ENCODE results near the gene TRPV6.

Gene TRPV6

DNA sequence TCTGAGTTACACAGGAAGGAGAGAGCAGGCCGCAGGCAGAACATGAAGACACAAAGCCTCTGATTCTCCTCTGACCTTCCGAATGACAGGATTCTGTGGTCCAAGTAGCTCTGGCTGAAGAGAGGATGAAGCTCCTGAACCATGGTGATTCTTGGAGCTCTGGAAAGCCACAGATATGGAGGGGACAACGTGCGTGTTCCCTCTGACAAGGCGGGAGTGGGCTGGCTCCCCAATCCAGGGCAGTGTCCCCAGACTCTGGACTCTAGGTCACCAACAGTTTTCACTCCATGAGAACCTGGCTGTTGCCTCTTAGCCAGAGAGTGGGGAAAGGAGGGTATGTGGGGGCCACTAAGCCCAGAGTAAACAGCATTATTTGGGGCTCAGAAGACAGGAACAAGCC is 7.4 kb upstream of the TRPV6 start:
- Histone ChIP-seq H3K27ac (ENCODE audit: low read length) (no peak overlapping the region), H3K36me3 (ENCODE audit: insufficient read depth, low read depth, low read length) (no peaks in the 10 kb centered on the region)

DNA sequence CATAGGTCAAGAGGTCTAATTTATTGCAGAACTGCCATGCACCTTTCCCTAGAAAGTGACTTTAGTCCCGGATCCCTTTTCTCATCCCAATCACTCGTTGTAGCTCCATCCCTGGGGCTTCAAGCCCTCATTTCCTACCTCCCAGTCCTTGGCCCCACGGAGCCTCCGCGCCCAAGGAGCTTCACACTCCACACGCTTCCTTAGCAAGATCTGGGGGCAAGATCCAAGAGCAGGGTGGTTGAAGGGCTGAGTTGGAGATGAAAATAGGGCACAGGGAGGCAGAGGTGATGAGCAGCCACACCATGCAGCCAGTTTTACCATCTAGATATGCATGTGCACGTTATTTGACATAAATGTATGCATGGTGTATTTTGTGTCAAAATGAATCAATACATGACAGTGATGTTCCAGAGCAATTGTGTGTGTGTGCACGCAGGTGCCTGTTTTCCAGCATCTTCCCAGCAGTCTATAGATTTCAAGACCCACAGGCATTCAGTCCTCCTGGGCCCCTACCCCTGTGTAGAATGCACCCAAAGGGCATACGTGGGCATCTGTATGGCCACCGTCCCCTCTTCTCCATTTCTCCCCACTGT is 6.0 kb upstream of the TRPV6 start:
- Histone ChIP-seq H3K4me1 (ENCODE audit: insufficient read depth, low read length) (no peaks in the 10 kb centered on the region), H3K9ac (ENCODE audit: low read depth, low read length) (no peak overlapping the region), H3K27me3 (ENCODE audit: insufficient read depth, low read length) (no peaks in the 10 kb centered on the region), H3K4me3 (ENCODE audit: low read length) (no peak overlapping the region), H3K9me3 (ENCODE audit: insufficient read depth, low read depth, low read length) (no peaks in the 10 kb centered on the region), H3K36me3 (ENCODE audit: insufficient read depth, low read depth, low read length) (no peaks in the 10 kb centered on the region), H3K27ac (ENCODE audit: low read length) (no peak overlapping the region)

More for the DNA sequence above, 7.4 kb upstream of the TRPV6 start:
- no peak overlapping the region for H3K4me3 ChIP-seq (ENCODE audit: low read length)
- no peaks in the 10 kb centered on the region for H3K27me3 ChIP-seq (ENCODE audit: insufficient read depth, low read length)
- H3K4me1 ChIP-seq (ENCODE audit: insufficient read depth, low read length) = no peaks in the 10 kb centered on the region
- H3K9ac ChIP-seq (ENCODE audit: low read depth, low read length) = no peak overlapping the region
- no peaks in the 10 kb centered on the region for H3K9me3 ChIP-seq (ENCODE audit: insufficient read depth, low read depth, low read length)

DNA sequence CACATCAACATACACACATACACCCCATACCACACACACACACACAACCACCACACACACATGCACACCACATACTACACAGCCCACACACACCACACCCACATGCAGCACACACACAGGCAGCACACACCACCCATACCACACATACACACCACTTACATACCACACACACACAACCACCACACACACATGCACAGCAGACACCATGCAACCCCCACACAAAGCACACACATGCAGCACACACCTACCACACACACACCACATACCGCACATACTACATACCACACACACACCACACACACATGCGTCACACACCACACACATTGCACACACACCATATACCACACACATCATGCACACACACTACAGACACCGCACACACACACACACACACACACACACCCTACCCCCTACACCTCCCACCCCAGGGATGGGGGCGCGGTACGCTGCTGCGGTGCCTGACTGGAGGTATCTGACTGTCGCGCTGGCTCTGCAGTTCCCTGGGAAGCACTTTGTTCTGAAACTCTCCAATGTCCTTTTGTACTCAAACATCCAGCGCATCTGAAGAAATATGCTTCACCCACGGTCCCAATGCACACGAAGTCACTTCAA is 5.4 kb upstream of the TRPV6 start:
- Histone ChIP-seq H3K27ac (ENCODE audit: low read length) (no peak overlapping the region), H3K9ac (ENCODE audit: low read depth, low read length) (no peak overlapping the region), H3K4me1 (ENCODE audit: insufficient read depth, low read length) (no peaks in the 10 kb centered on the region)

DNA sequence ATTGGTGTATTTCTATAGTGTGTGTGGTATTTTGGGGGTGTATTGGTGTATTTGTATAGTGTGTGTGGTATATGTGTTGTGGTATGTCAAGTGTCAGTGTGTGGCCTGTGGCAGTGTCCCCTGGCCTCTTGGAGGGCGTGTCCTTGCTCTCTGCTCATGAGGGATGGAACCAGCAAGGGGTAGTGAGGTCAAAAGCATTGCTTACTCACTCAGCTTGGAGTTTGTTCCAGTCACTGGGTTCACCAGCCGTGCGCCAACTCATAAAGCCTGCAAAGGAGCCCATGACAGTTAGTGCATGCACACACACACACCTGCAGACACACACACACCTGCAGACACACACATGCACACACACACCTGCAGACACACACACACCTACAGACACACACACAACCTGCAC is 4.3 kb upstream of the TRPV6 start:
- Histone ChIP-seq H3K36me3 (ENCODE audit: insufficient read depth, low read depth, low read length) (no peaks in the 10 kb centered on the region), H3K9me3 (ENCODE audit: insufficient read depth, low read depth, low read length) (no peaks in the 10 kb centered on the region), H3K4me1 (ENCODE audit: insufficient read depth, low read length) (no peaks in the 10 kb centered on the region), H3K27me3 (ENCODE audit: insufficient read depth, low read length) (no peaks in the 10 kb centered on the region), H3K9ac (ENCODE audit: low read depth, low read length) (no peak overlapping the region), H3K4me3 (ENCODE audit: low read length) (no peak overlapping the region), H3K27ac (ENCODE audit: low read length) (no peak overlapping the region)

More for the DNA sequence above, 5.4 kb upstream of the TRPV6 start:
- H3K4me3 ChIP-seq (ENCODE audit: low read length) = no peak overlapping the region
- H3K36me3 ChIP-seq (ENCODE audit: insufficient read depth, low read depth, low read length) = no peaks in the 10 kb centered on the region
- no peaks in the 10 kb centered on the region for H3K9me3 ChIP-seq (ENCODE audit: insufficient read depth, low read depth, low read length)
- no peaks in the 10 kb centered on the region for H3K27me3 ChIP-seq (ENCODE audit: insufficient read depth, low read length)

DNA sequence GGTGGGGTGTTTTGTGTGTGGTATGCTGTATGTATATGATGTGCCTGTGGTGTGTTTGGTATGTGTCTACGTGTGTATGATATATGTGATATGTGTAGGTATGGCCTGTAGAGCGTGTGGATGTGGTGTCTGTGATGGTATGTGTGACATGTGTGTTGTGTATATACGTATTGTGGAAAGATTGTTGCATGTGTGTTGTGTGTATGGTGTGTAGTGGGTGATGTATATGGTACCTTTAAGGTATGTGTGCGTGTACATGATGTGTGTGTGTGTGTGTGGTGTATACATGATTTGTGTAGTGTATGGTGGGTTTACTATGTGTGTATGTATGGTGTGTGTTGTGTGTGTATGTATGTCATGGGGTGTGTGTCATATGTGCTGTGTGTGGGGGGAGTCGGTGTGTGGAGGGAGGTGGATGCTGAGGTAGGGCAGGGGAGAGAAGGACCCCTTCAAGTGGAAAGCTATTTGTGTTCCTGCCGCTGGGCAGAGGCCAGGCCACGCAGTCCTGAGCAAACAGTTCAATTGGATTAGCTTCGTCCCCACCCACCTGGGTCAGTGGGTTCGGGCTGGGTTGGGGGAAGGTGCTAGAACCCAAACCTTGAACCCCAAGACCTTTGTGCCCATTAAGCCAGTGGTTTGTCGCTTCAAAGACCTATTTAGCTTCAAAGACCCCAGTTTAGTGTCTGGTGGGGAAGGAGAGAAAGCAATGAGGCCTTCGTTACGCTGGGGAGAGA is 1.9 kb upstream of the TRPV6 start:
- Histone ChIP-seq H3K9me3 (ENCODE audit: insufficient read depth, low read depth, low read length) (no peaks in the 10 kb centered on the region), H3K27ac (ENCODE audit: low read length) (no peak overlapping the region), H3K9ac (ENCODE audit: low read depth, low read length) (no peak overlapping the region), H3K4me1 (ENCODE audit: insufficient read depth, low read length) (no peaks in the 10 kb centered on the region), H3K4me3 (ENCODE audit: low read length) (no peak overlapping the region), H3K36me3 (ENCODE audit: insufficient read depth, low read depth, low read length) (no peaks in the 10 kb centered on the region), H3K27me3 (ENCODE audit: insufficient read depth, low read length) (no peaks in the 10 kb centered on the region; the same call in 1 of the 2 replicates)

DNA sequence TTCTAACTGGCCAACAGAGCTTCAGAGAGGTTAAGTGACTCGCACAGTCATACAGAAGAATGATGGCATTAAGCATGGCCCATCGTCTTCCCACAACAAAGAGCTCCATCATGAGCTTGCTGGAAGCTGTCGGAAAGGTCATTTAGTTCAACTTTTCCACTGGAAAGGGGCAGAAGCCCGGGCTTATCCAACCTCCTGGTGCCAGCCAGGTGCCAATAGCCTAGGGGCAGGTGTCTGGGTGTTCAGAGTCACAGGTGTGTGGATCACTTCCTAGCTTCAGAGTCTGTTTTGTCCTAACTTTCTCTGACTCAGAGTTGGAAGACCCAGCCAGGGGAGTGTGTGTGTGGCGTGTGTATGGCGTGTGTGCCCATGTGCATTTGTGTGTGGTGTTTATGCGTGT is 1.3 kb upstream of the TRPV6 start:
- H3K27me3 ChIP-seq (ENCODE audit: insufficient read depth, low read length) = no peaks in the 10 kb centered on the region; the same call in 1 of the 2 replicates
- H3K9ac ChIP-seq (ENCODE audit: low read depth, low read length) = no peak overlapping the region
- H3K9me3 ChIP-seq (ENCODE audit: insufficient read depth, low read depth, low read length) = no peaks in the 10 kb centered on the region
- H3K4me3 ChIP-seq (ENCODE audit: low read length) = no peak overlapping the region
- H3K4me1 ChIP-seq (ENCODE audit: insufficient read depth, low read length) = no peaks in the 10 kb centered on the region
- H3K36me3 ChIP-seq (ENCODE audit: insufficient read depth, low read depth, low read length) = no peaks in the 10 kb centered on the region
- H3K27ac ChIP-seq (ENCODE audit: low read length) = no peak overlapping the region

DNA sequence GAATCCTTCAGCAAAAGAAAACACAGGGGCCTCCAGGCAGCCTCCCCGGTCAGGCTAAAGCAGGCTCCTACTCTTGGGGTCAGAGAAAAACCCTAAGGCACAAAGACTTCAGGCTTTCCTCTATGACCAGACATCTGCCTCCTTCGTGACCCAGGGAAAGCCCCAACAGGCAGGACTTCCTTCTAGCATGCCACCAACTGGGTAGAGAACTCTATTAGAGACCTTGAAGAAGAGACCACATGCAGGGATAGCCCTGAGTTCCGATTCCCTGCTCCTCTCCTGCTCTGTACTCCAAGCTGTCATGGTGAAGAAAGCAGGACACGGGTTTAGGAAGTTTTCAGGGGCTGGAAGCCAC is 1.3 kb downstream of the TRPV6 start:
- Histone ChIP-seq H3K27me3 (ENCODE audit: insufficient read depth, low read length) (no peaks in the 10 kb centered on the region; the same call in 1 of the 2 replicates), H3K9me3 (ENCODE audit: insufficient read depth, low read depth, low read length) (no peaks in the 10 kb centered on the region), H3K4me3 (ENCODE audit: low read length) (no peak overlapping the region), H3K4me1 (ENCODE audit: insufficient read depth, low read length) (no peaks in the 10 kb centered on the region), H3K9ac (ENCODE audit: low read depth, low read length) (no peak overlapping the region), H3K36me3 (ENCODE audit: insufficient read depth, low read depth, low read length) (no peaks in the 10 kb centered on the region), H3K27ac (ENCODE audit: low read length) (no peak overlapping the region)

DNA sequence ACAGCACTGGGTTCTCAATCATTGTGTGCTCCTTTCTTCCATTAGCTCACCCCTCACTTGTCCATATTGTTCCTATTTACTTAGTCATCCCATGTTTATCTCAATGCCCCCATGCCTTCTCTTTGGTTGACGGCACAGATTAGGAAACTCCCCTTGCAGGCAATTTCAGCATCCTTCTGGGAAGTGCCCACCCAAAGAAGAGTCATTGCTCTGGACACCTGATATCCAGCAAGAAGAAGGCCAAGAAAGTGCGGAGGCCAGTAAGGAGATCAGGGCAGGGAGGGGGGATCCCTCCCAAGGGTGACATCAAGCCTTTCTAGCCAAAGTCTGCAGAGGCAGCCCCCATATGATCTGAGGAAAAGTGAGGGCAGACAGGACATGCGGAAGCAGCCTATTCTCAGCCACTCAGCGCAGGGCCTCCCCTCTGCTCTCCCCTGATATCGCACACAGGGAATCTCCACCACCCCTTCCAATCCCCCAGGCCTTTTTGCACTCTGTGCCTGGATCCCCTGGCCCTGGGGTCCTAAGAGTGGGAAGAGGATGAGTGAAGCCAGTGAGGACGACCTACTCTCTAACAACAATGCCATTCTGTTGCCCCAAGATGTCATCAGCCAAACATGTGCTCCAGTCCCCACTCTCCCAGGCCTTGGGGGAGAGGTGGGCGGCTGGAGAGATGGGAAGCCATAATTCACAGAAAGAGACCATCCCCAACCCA is 1.8 kb downstream of the TRPV6 start:
- Histone ChIP-seq H3K27me3 (ENCODE audit: insufficient read depth, low read length) (no peaks in the 10 kb centered on the region; the same call in 1 of the 2 replicates), H3K9ac (ENCODE audit: low read depth, low read length) (no peak overlapping the region), H3K4me3 (ENCODE audit: low read length) (no peak overlapping the region), H3K9me3 (ENCODE audit: insufficient read depth, low read depth, low read length) (no peaks in the 10 kb centered on the region), H3K27ac (ENCODE audit: low read length) (no peak overlapping the region), H3K4me1 (ENCODE audit: insufficient read depth, low read length) (no peaks in the 10 kb centered on the region), H3K36me3 (ENCODE audit: insufficient read depth, low read depth, low read length) (no peaks in the 10 kb centered on the region)

DNA sequence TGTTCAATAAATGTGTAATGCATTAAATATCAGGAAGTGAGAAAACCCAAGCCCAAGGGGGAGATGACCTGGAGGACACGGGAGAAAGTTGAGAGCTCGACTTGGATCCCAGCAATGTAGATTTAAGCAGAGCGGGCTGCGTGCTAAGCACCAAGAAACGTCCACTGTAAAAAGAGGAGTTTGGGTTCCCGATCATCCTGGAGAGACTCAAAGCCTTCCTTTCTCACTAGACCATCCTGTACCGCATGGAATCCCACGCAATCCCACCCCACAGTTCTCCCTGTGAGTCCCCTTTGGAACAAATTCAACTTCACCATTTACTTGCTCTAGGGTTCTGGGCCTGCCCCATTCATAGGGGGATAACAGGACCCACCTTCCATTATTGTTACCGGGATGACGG is 2.4 kb downstream of the TRPV6 start:
- Histone ChIP-seq H3K9me3 (ENCODE audit: insufficient read depth, low read depth, low read length) (no peaks in the 10 kb centered on the region), H3K4me1 (ENCODE audit: insufficient read depth, low read length) (no peaks in the 10 kb centered on the region), H3K9ac (ENCODE audit: low read depth, low read length) (no peak overlapping the region), H3K27ac (ENCODE audit: low read length) (no peak overlapping the region), H3K4me3 (ENCODE audit: low read length) (no peak overlapping the region), H3K36me3 (ENCODE audit: insufficient read depth, low read depth, low read length) (no peaks in the 10 kb centered on the region), H3K27me3 (ENCODE audit: insufficient read depth, low read length) (no peaks in the 10 kb centered on the region; the same call in 1 of the 2 replicates)

DNA sequence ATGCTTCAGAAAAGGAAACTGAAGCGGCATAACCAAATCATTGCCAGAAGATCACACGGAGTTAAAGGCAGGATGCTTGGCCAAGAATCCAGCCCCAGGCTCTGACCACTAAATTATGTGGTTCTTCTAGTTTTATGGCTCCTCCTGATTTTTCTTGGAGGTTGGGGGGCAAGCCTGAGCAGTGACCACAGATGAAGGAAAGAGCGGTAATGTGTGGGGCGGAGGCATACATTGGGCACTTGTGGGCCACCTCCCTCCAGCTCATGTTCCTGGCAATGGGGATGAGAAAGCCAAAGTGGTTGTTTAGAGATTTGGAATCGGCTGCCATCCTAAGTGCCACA is 3.2 kb downstream of the TRPV6 start:
- no peak overlapping the region for H3K4me3 ChIP-seq (ENCODE audit: low read length)
- H3K27me3 ChIP-seq (ENCODE audit: insufficient read depth, low read length) = no peaks in the 10 kb centered on the region; the same call in 1 of the 2 replicates
- H3K9ac ChIP-seq (ENCODE audit: low read depth, low read length) = no peak overlapping the region
- no peaks in the 10 kb centered on the region for H3K9me3 ChIP-seq (ENCODE audit: insufficient read depth, low read depth, low read length)
- no peaks in the 10 kb centered on the region for H3K4me1 ChIP-seq (ENCODE audit: insufficient read depth, low read length)
- no peak overlapping the region for H3K27ac ChIP-seq (ENCODE audit: low read length)
- no peaks in the 10 kb centered on the region for H3K36me3 ChIP-seq (ENCODE audit: insufficient read depth, low read depth, low read length)

DNA sequence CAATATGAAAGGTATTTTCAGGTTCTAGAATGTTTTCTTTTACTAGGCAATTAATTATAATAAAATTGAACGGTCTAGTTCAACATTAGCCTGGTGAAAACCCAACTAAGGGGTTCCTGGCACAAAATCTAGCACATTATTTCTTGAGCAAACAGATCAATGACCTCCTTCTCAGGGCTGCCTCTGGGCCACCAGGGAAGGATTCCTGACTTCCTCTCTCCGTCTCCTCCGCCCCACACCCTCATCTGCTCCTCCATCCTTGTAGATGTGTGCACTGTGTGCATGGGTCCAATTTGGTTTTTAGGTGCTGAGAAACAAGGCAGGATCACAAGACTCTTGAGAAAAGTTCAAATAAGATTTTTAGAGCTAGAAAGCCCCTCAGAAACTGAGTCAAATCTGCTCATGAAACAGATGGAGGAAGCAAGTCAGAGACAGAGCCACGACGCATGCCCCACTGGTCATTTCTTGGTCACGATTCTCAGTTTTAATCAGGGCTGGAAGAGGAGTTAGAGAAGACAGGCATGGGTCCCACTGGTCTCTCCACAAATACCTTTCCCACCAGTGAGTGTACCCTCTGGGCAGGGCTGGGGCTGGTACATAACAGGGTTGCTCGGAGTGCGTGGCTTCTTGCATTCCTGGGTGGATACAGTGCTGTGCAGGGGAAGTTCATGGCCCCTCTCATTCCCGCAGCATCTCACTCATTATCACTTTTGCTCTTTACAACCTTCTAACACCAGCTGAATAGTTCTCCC is 3.8 kb downstream of the TRPV6 start:
- H3K9me3 ChIP-seq (ENCODE audit: insufficient read depth, low read depth, low read length) = no peaks in the 10 kb centered on the region
- H3K36me3 ChIP-seq (ENCODE audit: insufficient read depth, low read depth, low read length) = no peaks in the 10 kb centered on the region
- H3K27ac ChIP-seq (ENCODE audit: low read length) = no peak overlapping the region
- H3K4me1 ChIP-seq (ENCODE audit: insufficient read depth, low read length) = no peaks in the 10 kb centered on the region
- H3K9ac ChIP-seq (ENCODE audit: low read depth, low read length) = no peak overlapping the region
- H3K27me3 ChIP-seq (ENCODE audit: insufficient read depth, low read length) = no peaks in the 10 kb centered on the region; the same call in 1 of the 2 replicates
- H3K4me3 ChIP-seq (ENCODE audit: low read length) = no peak overlapping the region

Data from iPS-20b (cell line).